Transverse colon (tissue), 4 donors: ENCODE results near the gene CSNK1G1. TPM values are rescaled to one million over a fixed set of nuclear protein-coding genes. Genes with fewer than 3 reads are reported as not detected.

ENCODE experiments used
- DNase-seq: peaks from one replicate; pipeline ENCODE4 v3.0.0-alpha.2; 2019
- H3K27ac ChIP-seq, 4 donors: fragments of 200-600 bp; sonication (generic); 2 replicates each; pipeline ENCODE4 v1.5.1; 2016 to 2018; ENCODE audit warnings: inconsistent platforms in 4 of 4
- H3K27me3 ChIP-seq: fragments of 200-600 bp; sonication (generic); 2 replicates; pipeline ENCODE4 v1.5.1; 2017; ENCODE audit warnings: inconsistent platforms
- H3K36me3 ChIP-seq, 4 donors: fragments of 200-600 bp; sonication (generic); 2 replicates each; pipeline ENCODE4 v1.5.1; 2017 to 2019; ENCODE audit warnings: inconsistent platforms in 4 of 4
- H3K4me1 ChIP-seq, 4 donors: fragments of 200-600 bp; sonication (generic); 2 replicates each; pipeline ENCODE4 v1.5.1; 2017 to 2020; ENCODE audit warnings: inconsistent platforms in 4 of 4
- H3K4me3 ChIP-seq, 4 donors: fragments of 200-600 bp; sonication (generic); 1 replicate in 1 of 4; 2 replicates in 3 of 4; pipeline versions ENCODE4 v1.5.1 to v1.6.1; 2017 to 2019; ENCODE audit warnings: inconsistent platforms in 4 of 4
- H3K9me3 ChIP-seq, 2 donors: fragments of 200-600 bp; sonication (generic); 2 replicates each; pipeline ENCODE4 v1.5.1; 2017 to 2019; ENCODE audit warnings: inconsistent platforms in 2 of 2
- EP300 ChIP-seq: sonication (generic); formaldehyde crosslinking; IDR thresholded peaks from one replicate; pipeline ENCODE4 v1.6.1; 2017; ENCODE audit warnings: antibody characterized with exemption, low read depth
- POLR2A ChIP-seq: fragments of 450-650 bp; IDR thresholded peaks from one replicate; pipeline ENCODE4 v1.6.1; 2016; ENCODE audit warnings: antibody characterized with exemption, mild to moderate bottlenecking, moderate library complexity
- POLR2AphosphoS5 ChIP-seq, 3 donors: sonication (generic); formaldehyde crosslinking; IDR thresholded peaks; one replicate each; pipeline ENCODE4 v1.6.1; 2016; ENCODE audit warnings: antibody characterized with exemption in 3 of 3
- WGBS, 2 donors: methylation state at CpG; one replicate each; pipeline ENCODE4 v1.1.5; 2018; ENCODE audit warnings: low coverage in 1 of 2; 5-methylcytosine and 5-hydroxymethylcytosine counted together
- in situ Hi-C, 4 donors: fragments of 200-750 bp; cut with MboI; loops; one replicate each; pipeline versions ENCODE4 v1.15.0 to v1.15.1; 2017; ENCODE audit warnings: low sequenced_read_pairs in 3 of 4, low pct_ligation_motif_present in 1 of 4, low pct_unique_long_range_greater_than_20kb in 1 of 4
- intact Hi-C: fragments of 100-400 bp; cut with DNase I; formaldehyde crosslinking; loops from one replicate; pipeline ENCODE4 v1.15.1; 2023; ENCODE audit warnings: low total_unique reads
- total RNA-seq, 4 donors: library from RNA; depleted of rRNA; stranded (reverse); fragments of >200 nt; gene quantifications; one replicate each; pipeline ENCODE4 v1.1.0, GENCODE V29; 2016
- TF ChIP-seq, protein P1 (sequence below), 5 experiments: fragments of 200-600 bp in 3 of 5; fragments of 450-650 bp in 2 of 5; sonication (generic) in 3 of 5; IDR thresholded peaks; 1 replicate in 2 of 5; 2 replicates in 3 of 5; pipeline ENCODE4 v1.5.1; 2016 to 2017; ENCODE audit warnings: antibody characterized with exemption in 5 of 5, inconsistent platforms in 3 of 5, mild to moderate bottlenecking in 2 of 5, moderate library complexity in 1 of 5

CSNK1G1 gene
- total RNA-seq, 4 donors from 2014 or later = 6.2 to 34.4 (median 19.7) TPM

DNA sequence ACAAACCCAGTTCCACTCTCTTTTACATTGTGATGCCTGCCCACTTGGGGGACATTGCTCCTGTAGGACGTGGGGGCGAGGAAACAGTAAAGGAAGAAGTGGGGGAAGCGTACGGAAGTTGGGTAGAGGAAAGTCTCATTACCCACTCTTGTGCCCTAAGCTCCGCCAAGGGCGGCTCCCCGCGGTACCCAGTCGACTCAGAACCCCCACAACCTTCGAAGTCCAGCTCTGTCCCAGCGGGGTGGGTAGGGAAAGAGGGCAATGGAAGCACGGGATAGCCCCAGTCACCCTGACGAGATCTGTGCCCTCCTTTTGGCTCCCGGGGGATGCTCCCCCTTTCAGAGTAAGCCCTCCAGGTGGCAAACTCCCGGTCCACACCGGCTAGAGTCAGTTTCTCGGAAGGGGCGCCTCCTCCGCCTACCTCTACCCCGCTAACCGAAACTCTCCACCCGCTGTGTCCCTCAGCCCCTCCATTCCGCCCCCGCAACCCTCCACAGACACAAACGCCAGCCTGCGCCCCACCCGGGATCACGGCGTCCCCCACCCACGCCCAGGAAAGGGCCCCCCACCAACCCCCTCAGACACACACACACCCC is 527 bp downstream of the CSNK1G1 start:
- in situ Hi-C loops (loop anchor here in 2 of 4 donors (10.0 to 25.0 kb wide), 2 partner anchors 141 to 143 kb away; no protein-coding TSS in a partner anchor), intact Hi-C loops (no loop called here)
- peak overlapping the region; percentile 73 to 89 (median 81) for H3K27ac ChIP-seq

DNA sequence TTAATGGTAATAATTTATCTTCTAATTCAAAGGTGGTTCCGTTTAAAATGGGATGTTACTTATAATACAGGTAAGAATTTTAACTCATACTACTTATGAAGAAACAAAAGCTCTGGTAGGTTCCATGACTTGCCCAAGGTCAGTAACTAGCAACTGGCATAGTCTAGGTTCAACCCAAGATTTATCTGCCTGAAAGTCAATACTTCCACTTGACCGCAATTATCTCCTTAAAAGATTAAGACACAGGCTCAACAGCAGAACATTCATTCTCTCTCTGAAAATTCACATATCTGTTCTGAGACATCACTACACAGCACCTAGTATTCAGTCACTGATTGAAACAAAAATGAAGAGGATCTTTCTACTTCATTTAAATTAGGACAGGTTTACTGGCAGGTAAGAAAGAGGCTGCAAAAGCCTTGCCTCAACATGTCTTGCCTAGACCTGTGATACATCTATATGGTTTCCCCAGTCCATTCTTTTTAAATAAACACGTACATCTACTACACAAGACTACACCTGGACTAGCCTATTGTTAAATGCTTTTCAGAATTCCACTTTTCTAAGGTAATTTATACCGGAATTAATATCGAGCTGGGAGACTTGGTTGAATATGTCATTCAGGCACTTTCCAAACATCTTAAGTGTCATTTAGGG is 1.2 kb downstream of the CSNK1G1 start:
- in situ Hi-C loops = loop anchor here in 2 of 4 donors (10.0 to 25.0 kb wide), 2 partner anchors 140 to 143 kb away; no protein-coding TSS in a partner anchor
- peaks cover 5 to 18% (median 15%) of the 10 kb centered on the region in 4 donors for H3K4me1 ChIP-seq
- 33 to 40% methylated on average over 5 of the region's 5 CpGs for WGBS, 2 donors
- no peak for DNase-seq
- intact Hi-C loops = no loop called here
- TF ChIP-seq POLR2A (no peak), EP300 (no peak), POLR2AphosphoS5 (IDR thresholded peaks at IDR 0.05) (no peak)
- TF ChIP-seq, protein P1, sequence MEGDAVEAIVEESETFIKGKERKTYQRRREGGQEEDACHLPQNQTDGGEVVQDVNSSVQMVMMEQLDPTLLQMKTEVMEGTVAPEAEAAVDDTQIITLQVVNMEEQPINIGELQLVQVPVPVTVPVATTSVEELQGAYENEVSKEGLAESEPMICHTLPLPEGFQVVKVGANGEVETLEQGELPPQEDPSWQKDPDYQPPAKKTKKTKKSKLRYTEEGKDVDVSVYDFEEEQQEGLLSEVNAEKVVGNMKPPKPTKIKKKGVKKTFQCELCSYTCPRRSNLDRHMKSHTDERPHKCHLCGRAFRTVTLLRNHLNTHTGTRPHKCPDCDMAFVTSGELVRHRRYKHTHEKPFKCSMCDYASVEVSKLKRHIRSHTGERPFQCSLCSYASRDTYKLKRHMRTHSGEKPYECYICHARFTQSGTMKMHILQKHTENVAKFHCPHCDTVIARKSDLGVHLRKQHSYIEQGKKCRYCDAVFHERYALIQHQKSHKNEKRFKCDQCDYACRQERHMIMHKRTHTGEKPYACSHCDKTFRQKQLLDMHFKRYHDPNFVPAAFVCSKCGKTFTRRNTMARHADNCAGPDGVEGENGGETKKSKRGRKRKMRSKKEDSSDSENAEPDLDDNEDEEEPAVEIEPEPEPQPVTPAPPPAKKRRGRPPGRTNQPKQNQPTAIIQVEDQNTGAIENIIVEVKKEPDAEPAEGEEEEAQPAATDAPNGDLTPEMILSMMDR (IDR thresholded peaks at IDR 0.05) = no peak
- H3K27me3 ChIP-seq = no peaks in the 10 kb centered on the region
- peak overlapping the region; percentile 76 to 88 (median 82) for H3K4me3 ChIP-seq
- H3K9me3 ChIP-seq = no peaks in the 10 kb centered on the region
- no peaks in the 10 kb centered on the region for H3K36me3 ChIP-seq
- peak overlapping the region in 3 of 4 donors; percentile 73 to 89 (median 80) for H3K27ac ChIP-seq

More for the DNA sequence above, 527 bp downstream of the CSNK1G1 start:
- Histone ChIP-seq H3K36me3 (no peaks in the 10 kb centered on the region), H3K4me3 (peak overlapping the region; percentile 76 to 88 (median 82)), H3K27me3 (no peaks in the 10 kb centered on the region), H3K4me1 (peaks cover 5 to 18% (median 15%) of the 10 kb centered on the region in 4 donors), H3K9me3 (no peaks in the 10 kb centered on the region)
- no peak for TF ChIP-seq POLR2AphosphoS5 (IDR thresholded peaks at IDR 0.05)
- TF ChIP-seq, protein P1 (IDR thresholded peaks at IDR 0.05) = no peak
- no peak for TF ChIP-seq EP300
- no peak for TF ChIP-seq POLR2A
- WGBS, 2 donors = 0% methylated on average over 9 to 24 of the region's 30 CpGs
- no peak for DNase-seq

DNA sequence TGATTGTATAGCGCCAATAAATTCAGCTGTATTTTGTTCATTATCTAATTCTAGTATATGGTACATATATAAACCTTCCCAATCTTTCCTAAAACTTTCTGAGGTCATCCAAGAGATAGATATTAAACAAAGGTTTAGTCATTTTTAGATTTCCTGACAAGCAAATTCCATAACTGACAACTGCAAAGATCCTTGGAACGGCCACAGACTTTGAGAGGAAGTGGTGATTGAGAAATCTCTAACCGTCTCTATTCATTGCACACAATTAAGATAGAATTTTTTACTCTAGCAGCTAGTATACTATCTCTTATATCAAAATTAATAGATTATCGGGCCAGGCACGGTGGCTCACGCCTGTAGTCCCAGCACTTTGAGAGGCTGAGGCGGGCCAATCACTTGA is 4.7 kb downstream of the CSNK1G1 start:
- Histone ChIP-seq H3K36me3 (no peaks in the 10 kb centered on the region), H3K27me3 (no peaks in the 10 kb centered on the region), H3K27ac (no peak overlapping the region), H3K9me3 (no peaks in the 10 kb centered on the region), H3K4me3 (no peak overlapping the region), H3K4me1 (peaks cover 5 to 10% (median 9%) of the 10 kb centered on the region in 4 donors)
- DNase-seq = no peak
- intact Hi-C loops (no loop called here), in situ Hi-C loops (loop anchor here in 2 of 4 donors (10.0 to 25.0 kb wide), 2 partner anchors 136 to 139 kb away; no protein-coding TSS in a partner anchor)
- WGBS, 2 donors = 83 to 87% methylated on average over 4 to 7 of the region's 7 CpGs
- TF ChIP-seq, protein P1 (IDR thresholded peaks at IDR 0.05) = no peak
- TF ChIP-seq POLR2AphosphoS5 (IDR thresholded peaks at IDR 0.05) (no peak), EP300 (no peak), POLR2A (no peak)

DNA sequence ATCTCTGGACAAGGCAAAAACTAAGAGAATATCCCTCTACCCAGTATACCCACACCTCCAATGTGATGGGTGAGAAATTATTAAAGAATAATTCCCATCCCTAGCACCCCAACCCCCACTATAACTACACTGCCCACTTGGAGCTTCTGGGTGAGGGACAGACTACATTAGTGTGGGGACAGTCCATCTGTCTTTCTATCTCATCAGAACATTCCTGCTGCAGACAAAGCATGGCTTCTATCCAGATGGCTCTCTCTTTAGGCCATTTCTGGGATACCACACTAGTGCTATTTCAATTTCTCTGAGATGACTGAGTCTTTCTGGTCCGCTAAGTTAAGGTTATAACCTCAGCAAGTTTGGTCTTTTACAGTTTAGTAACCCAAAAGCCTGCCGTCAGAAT is 6.6 kb downstream of the CSNK1G1 start:
- intact Hi-C loops = no loop called here

More for the DNA sequence above, 6.6 kb downstream of the CSNK1G1 start:
- Histone ChIP-seq H3K27ac (no peak overlapping the region), H3K9me3 (no peaks in the 10 kb centered on the region), H3K4me3 (no peak overlapping the region), H3K27me3 (no peaks in the 10 kb centered on the region), H3K4me1 (no peaks in the 10 kb centered on the region), H3K36me3 (no peaks in the 10 kb centered on the region)
- in situ Hi-C loops = no loop called here
- TF ChIP-seq, protein P1 (IDR thresholded peaks at IDR 0.05) = no peak
- TF ChIP-seq POLR2A (no peak), POLR2AphosphoS5 (IDR thresholded peaks at IDR 0.05) (no peak), EP300 (no peak)
- WGBS, 2 donors = 100% methylated on average over 2 of the region's 2 CpGs
- DNase-seq = no peak
